GM21576 (cell line): ENCODE results near the gene ZNF761.

Experiments
- ATAC-seq: cut with Tn5 transposase; IDR thresholded peaks from one replicate; pipeline ENCODE4 v1.9.1; 2021; ENCODE audit warnings: mild to moderate bottlenecking, moderate library complexity; ENCODE audit not compliant: unreplicated experiment

ZNF761 gene

DNA sequence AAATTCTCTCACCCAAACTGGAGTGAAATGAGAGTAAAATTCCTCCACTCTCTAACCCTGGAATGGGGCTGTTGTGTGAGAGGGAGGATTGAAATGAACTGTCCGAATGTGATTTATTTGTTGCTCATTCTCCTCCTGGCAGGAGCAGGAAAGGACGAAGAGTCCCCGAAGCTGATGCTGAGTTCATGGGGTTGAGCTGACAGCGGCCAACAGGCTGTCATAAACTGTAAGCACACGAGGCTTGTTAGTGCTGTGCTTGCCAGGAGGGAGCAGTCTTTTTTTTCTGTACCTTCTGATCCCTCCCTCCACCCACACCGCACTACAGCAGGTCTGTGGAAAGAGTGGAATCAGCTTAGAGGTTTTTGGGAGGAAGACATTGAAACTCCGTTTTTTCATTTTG, 73.1 kb downstream of the ZNF761 start:
- ATAC-seq: no peak

DNA sequence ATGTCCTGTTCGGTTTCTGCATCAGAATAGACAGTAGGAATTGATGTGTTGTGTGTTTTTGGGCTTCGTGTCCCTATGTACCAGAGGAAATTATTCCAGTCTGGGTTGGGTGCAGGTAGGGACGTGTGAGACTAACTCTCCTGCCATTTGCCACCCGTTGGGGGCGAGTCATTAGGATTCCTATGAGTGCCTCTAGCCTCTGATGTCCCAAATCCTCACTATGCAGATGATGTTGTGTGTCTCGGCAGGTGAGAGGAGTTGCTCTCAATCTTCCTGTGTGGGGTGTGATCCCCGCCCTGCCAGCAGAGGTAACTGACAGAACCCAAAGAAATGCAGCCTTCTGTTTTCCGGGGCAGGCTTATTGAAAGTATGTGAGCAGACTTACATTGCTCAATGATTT, 74.9 kb downstream of the ZNF761 start:
- no peak for ATAC-seq
